ENCODE measurements around the gene HLA-DMA. TPM values are rescaled to one million over a fixed set of nuclear protein-coding genes. Genes with fewer than 3 reads are reported as not detected.

Gene HLA-DMA
- total and polyA plus RNA-seq, 2 of the 8 experiments (the other 6 are each of a cell fraction or from before 2014, with no cell fraction given), result 13.3 to 23.1 TPM

DNA sequence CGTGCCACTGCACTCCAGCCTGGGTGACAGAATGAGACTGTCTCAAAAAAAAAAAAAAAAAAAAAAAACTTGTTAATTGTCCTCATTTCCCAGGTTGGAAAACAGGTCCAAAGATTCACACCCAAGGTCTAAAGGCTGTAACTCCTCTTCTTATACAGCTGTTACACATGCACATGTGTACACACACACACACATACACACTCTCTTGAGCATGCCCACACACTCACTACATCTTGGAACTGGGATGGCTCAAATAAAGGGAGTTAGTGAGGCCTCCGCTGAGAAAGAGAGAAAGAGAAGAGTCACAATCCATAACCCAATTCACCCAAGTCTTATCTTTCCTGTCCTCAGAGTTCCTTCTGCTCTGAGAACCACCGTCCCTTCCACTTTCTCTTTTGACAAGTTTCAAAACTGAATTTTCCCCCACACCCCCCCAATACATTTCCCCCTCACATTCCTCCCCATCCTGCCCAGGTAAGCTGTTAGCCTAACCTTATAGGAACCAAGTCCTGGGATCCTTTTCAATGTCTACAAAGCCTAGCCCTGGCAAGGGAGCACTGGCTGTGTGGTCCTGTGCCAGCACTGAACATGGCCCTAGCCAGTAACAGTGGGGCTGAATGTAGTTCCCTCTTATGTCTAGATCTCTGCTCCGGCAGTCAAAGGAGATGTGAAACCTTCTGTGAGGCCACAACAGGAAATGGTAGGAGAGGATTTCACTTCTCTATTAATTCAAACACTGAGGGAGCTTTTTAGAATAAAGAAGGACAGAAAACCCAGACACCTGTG is 8.8 kb downstream of the HLA-DMA start:
- DNase-seq (ENCODE audit: low read depth in 1 of 2, low spot score in 2 of 2) (no peak), FAIRE-seq (no peak)
- Histone ChIP-seq H3K4me2 (ENCODE audit: insufficient read depth in 1 of 2, low read depth in 2 of 2, low read length in 2 of 2) (no peak overlapping the region), H3K9me3 (ENCODE audit: insufficient read depth in 2 of 2, low read depth in 1 of 2, low read length in 1 of 2) (no peaks in the 10 kb centered on the region), H2AFZ (ENCODE audit: low read length) (no peak overlapping the region), H2AK5ac (ENCODE audit: low read depth, low read length) (no peak overlapping the region), H3K56ac (replicated peaks; ENCODE audit: insufficient read length, low read depth, low read length) (no peak overlapping the region), H3K79me2 (ENCODE audit: control insufficient read depth in 1 of 2, insufficient read depth in 2 of 2, low read length in 2 of 2) (no peaks in the 10 kb centered on the region), H3K27me3 (replicated peaks in 1 of 4; ENCODE audit: control insufficient read depth in 3 of 4, extremely low read depth in 1 of 4, insufficient read depth in 3 of 4, low read length in 3 of 4) (no peaks in the 10 kb centered on the region), H3K4me3 (ENCODE audit: extremely low read depth in 1 of 4, insufficient read depth in 2 of 4, low read depth in 3 of 4, low read length in 4 of 4) (no peak overlapping the region), H3K18ac (ENCODE audit: extremely low read depth, low read length) (no peak overlapping the region), H2BK5ac (ENCODE audit: low read depth, low read length) (no peak overlapping the region), H2BK120ac (replicated peaks; ENCODE audit: low read depth, low read length) (no peak overlapping the region), H3K36me3 (ENCODE audit: control insufficient read depth in 2 of 4, insufficient read depth in 4 of 4, low read length in 3 of 4) (no peaks in the 10 kb centered on the region), H3K4me1 (replicated peaks in 1 of 4; ENCODE audit: control insufficient read depth in 3 of 4, insufficient read depth in 4 of 4, low read length in 3 of 4) (peaks cover 0 to 6% (median 3%) of the 10 kb centered on the region in 4 experiments; a peak in 5 of 7 replicates), H2BK15ac (ENCODE audit: low read length) (no peak overlapping the region), H3K14ac (ENCODE audit: insufficient read length) (no peak overlapping the region), H2BK20ac (ENCODE audit: low read length) (no peak overlapping the region), H4K20me1 (replicated peaks in 1 of 2; ENCODE audit: control insufficient read depth in 1 of 2, insufficient read depth in 2 of 2, low read length in 2 of 2) (no peaks in the 10 kb centered on the region), H3K23ac (ENCODE audit: insufficient read length) (no peak overlapping the region), H4K8ac (ENCODE audit: extremely low read depth, insufficient read depth, low read length) (no peak overlapping the region), H4K5ac (ENCODE audit: insufficient read length, low read depth, low read length) (no peak overlapping the region), H3K9ac (replicated peaks in 1 of 4; ENCODE audit: extremely low read depth in 1 of 4, low read depth in 3 of 4, low read length in 3 of 4) (no peak overlapping the region), H4K91ac (replicated peaks; ENCODE audit: insufficient read length, low read length) (no peak overlapping the region), H3K23me2 (ENCODE audit: low read depth, low read length) (no peaks in the 10 kb centered on the region), H3K4ac (replicated peaks; ENCODE audit: insufficient read length, low read depth, low read length) (no peak overlapping the region), H2BK12ac (ENCODE audit: low read depth, low read length) (no peak overlapping the region; the same call in 1 of the 2 replicates), H3K27ac (ENCODE audit: low read depth, low read length) (no peak overlapping the region), H3K79me1 (ENCODE audit: low read depth, low read length) (no peaks in the 10 kb centered on the region)
- WGBS, 2 experiments (ENCODE audit: extremely low coverage in 1 of 2, insufficient coverage in 1 of 2, insufficient read length in 1 of 2, insufficient replicate concordance in 2 of 2, low coverage in 1 of 2, low lambda C conversion rate in 2 of 2, missing lambda C conversion rate in 1 of 2), result 88% methylated on average over 3 of the region's 4 CpGs; no CpG with 5 or more reads in 1 of the 2 experiments
- TF ChIP-seq EZH2 (IDR thresholded peaks at IDR 0.05; ENCODE audit: low read depth, low read length, severe bottlenecking) (no peak), CBX5 (IDR thresholded peaks at IDR 0.05; ENCODE audit: low read depth, low read length) (no peak), CREB1 (IDR thresholded peaks at IDR 0.05) (no peak), SIN3A (conservative IDR thresholded peaks at IDR 0.05 in 1 of 2, IDR thresholded peaks at IDR 0.05 in 1 of 2; ENCODE audit: low read depth in 1 of 2, low read length in 2 of 2) (no peak), FOSL1 (IDR thresholded peaks at IDR 0.05; ENCODE audit: insufficient read depth, low read depth, low read length) (no peak), RAD21 (IDR thresholded peaks at IDR 0.05 in 1 of 2, conservative IDR thresholded peaks at IDR 0.05 in 1 of 2; ENCODE audit: low read depth in 2 of 2, low read length in 2 of 2) (no peak), TCF12 (IDR thresholded peaks at IDR 0.05; ENCODE audit: low read depth, low read length) (no peak), EP300 (IDR thresholded peaks at IDR 0.05; ENCODE audit: borderline replicate concordance in 1 of 2, low read depth in 2 of 2, low read length in 2 of 2) (no peak), RXRA (IDR thresholded peaks at IDR 0.05; ENCODE audit: insufficient read depth, low read depth, low read length) (no peak), RFX5 (IDR thresholded peaks at IDR 0.05; ENCODE audit: borderline replicate concordance, low read depth, low read length) (no peak)
- TF ChIP-seq, protein P1, sequence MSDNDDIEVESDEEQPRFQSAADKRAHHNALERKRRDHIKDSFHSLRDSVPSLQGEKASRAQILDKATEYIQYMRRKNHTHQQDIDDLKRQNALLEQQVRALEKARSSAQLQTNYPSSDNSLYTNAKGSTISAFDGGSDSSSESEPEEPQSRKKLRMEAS (IDR thresholded peaks at IDR 0.05), result no peak
- CTCF ChIA-PET (ENCODE audit: partially characterized antibody), result interaction anchor here (0.6 to 6.0 kb wide), 9 partner anchors 10 to 183 kb away, joined by 3 to 64 read pairs (median 4); partner anchors contain the start of genes HLA-DMA and TAP2
- POLR2A ChIA-PET (ENCODE audit: partially characterized antibody), result interaction anchor here (3.0 kb wide), 1 partner anchor 26 kb away, joined by 31 read pairs; the partner anchor contains the start of gene BRD2

All from H1 (cell line).